HepG2 (cell line): ENCODE results near the gene MAP3K8. TPM values are rescaled to one million over a fixed set of nuclear protein-coding genes. Genes with fewer than 3 reads are reported as not detected.

Experiments used
- CBX1 ChIP-seq: IDR thresholded peaks from one replicate; pipeline ENCODE4 v1.6.1; 2016; ENCODE audit warnings: antibody characterized with exemption, low read depth
- CEBPG ChIP-seq: IDR thresholded peaks from 2 replicates; pipeline ENCODE4 v1.6.1; 2016
- EP300 ChIP-seq, 3 experiments: sonication (generic) in 1 of 3; formaldehyde crosslinking in 1 of 3; IDR thresholded peaks; 2 replicates each; pipeline versions ENCODE4 v1.5.1 to v1.6.1; 2011 to 2020; ENCODE audit warnings: low read depth in 2 of 3, low read length in 2 of 3, borderline replicate concordance in 1 of 3, improper control_type of control experiment in 1 of 3, mild to moderate bottlenecking in 1 of 3, missing genetic modification reagents in 1 of 3, moderate library complexity in 1 of 3
- HIVEP1 ChIP-seq: sonication (generic); formaldehyde crosslinking; IDR thresholded peaks from 2 replicates; pipeline ENCODE4 v1.4.0; 2020; ENCODE audit warnings: mild to moderate bottlenecking, missing genetic modification reagents
- JUND ChIP-seq: sonication (generic); formaldehyde crosslinking; IDR thresholded peaks from 2 replicates; pipeline ENCODE4 v1.8.0; 2022; ENCODE audit warnings: mild to moderate bottlenecking, missing genetic modification reagents
- MAFK ChIP-seq, 2 experiments: IDR thresholded peaks in 1 of 2; conservative IDR thresholded peaks in 1 of 2; 2 replicates each; pipeline ENCODE4 v1.6.1; 2011; ENCODE audit warnings: improper control_type of control experiment in 2 of 2, low read length in 2 of 2
- ZNF296 ChIP-seq: sonication (generic); formaldehyde crosslinking; conservative IDR thresholded peaks from 2 replicates; pipeline ENCODE4 v1.5.0; 2020; ENCODE audit warnings: mild to moderate bottlenecking, missing genetic modification reagents
- ZNF33A ChIP-seq: sonication (generic); formaldehyde crosslinking; IDR thresholded peaks from 2 replicates; pipeline ENCODE4 v1.5.1; 2020; ENCODE audit warnings: missing genetic modification reagents, mild to moderate bottlenecking, moderate library complexity, borderline replicate concordance
- ZNF468 ChIP-seq: sonication (generic); formaldehyde crosslinking; IDR thresholded peaks from 2 replicates; pipeline ENCODE4 v1.8.0; 2022; ENCODE audit warnings: mild to moderate bottlenecking, moderate library complexity, missing genetic modification reagents
- ZNF546 ChIP-seq: sonication (generic); formaldehyde crosslinking; conservative IDR thresholded peaks from 2 replicates; pipeline ENCODE4 v1.8.1; 2023; ENCODE audit warnings: mild to moderate bottlenecking, missing genetic modification reagents
- ZNF75D ChIP-seq: sonication (generic); formaldehyde crosslinking; IDR thresholded peaks from 2 replicates; pipeline ENCODE4 v1.8.1; 2023; ENCODE audit warnings: missing genetic modification reagents, mild to moderate bottlenecking, borderline replicate concordance
- polyA plus RNA-seq, 8 experiments: library from polyadenylated mRNA; depleted of rRNA in 3 of 8; stranded (reverse) in 7 of 8; unstranded in 1 of 8; fragments of >200 nt; fragmentation: Illumina TruSeq in 4 of 8; extraction: Trizol in 4 of 8; gene quantifications; 2 replicates each; pipeline versions ENCODE4 v1.2.1 to v1.2.3, GENCODE V29; 2011 to 2016; ENCODE audit warnings: low read depth in 4 of 8, missing spikeins in 1 of 8, mixed read lengths in 1 of 8; ENCODE audit not compliant: insufficient read depth in 1 of 8
- total RNA-seq, 5 experiments: library from RNA; depleted of rRNA; stranded (reverse); fragments of >200 nt; fragmentation: Illumina TruSeq; extraction: Trizol; gene quantifications; 2 replicates each; pipeline ENCODE4 v1.2.3, GENCODE V29; 2016; ENCODE audit warnings: low read depth in 1 of 5
- TF ChIP-seq, protein P1 (sequence below), 2 experiments: sonication (generic) in 1 of 2; formaldehyde crosslinking in 1 of 2; IDR thresholded peaks; 2 replicates each; pipeline versions ENCODE4 v1.4.0 to v1.6.1; 2016 to 2020; ENCODE audit warnings: borderline replicate concordance in 1 of 2, low read depth in 1 of 2, mild to moderate bottlenecking in 1 of 2, missing genetic modification reagents in 1 of 2
- TF ChIP-seq, protein P2 (sequence below): sonication (generic); formaldehyde crosslinking; IDR thresholded peaks from 2 replicates; pipeline ENCODE4 v1.4.0; 2020; ENCODE audit warnings: mild to moderate bottlenecking, missing genetic modification reagents
- TF ChIP-seq, protein P3 (sequence below): sonication (generic); formaldehyde crosslinking; IDR thresholded peaks from 2 replicates; pipeline ENCODE4 v1.8.1; 2022; ENCODE audit warnings: mild to moderate bottlenecking, missing genetic modification reagents
- TF ChIP-seq, protein P4 (sequence below): sonication (generic); formaldehyde crosslinking; IDR thresholded peaks from 2 replicates; pipeline ENCODE4 v1.4.0; 2020; ENCODE audit warnings: missing genetic modification reagents

The MAP3K8 gene
- total and polyA plus RNA-seq, 2 of the 13 experiments (the other 11 are each of a cell fraction or from before 2014, with no cell fraction given): 19.3 to 37.9 TPM

DNA sequence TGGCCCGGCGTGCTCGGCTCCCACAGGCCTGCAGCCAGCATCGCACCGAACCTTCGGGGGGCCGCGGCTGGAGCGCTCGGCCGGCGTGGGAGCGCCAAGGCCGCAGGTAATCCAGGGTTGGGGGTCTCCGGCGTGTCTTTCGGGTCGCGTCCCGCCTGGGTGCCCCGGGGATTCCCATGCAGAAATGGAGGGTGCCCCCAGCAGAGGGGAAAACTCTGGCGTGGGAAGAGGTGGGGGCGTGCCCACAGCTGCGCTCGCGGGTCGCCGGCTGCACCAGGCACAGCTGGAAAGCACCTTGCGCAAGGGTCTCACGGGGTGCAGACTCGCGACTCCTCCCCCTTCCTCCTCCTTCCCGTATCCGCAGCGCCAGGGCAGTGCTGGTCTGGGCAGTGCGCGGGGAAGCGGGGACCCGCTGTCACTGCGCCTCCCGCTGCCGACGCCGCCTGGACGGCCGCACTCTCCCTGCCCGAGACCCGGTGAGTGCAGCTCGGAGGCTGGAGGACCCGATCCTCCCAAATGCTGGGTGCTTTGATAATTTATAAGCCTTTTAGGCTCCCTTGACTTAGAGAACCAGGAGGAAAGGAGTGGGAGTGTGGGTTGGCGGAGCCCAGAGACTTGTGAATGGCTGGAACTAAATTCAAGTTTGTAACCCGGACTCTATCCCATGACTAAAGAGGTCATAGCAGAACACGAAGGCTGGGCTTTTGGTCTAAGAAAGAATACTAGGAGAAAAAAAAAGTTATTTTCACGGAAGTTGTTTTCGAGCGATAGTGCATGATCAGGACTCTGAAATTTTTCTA, 489 bp downstream of the MAP3K8 start (continued):
- TF ChIP-seq, protein P1, sequence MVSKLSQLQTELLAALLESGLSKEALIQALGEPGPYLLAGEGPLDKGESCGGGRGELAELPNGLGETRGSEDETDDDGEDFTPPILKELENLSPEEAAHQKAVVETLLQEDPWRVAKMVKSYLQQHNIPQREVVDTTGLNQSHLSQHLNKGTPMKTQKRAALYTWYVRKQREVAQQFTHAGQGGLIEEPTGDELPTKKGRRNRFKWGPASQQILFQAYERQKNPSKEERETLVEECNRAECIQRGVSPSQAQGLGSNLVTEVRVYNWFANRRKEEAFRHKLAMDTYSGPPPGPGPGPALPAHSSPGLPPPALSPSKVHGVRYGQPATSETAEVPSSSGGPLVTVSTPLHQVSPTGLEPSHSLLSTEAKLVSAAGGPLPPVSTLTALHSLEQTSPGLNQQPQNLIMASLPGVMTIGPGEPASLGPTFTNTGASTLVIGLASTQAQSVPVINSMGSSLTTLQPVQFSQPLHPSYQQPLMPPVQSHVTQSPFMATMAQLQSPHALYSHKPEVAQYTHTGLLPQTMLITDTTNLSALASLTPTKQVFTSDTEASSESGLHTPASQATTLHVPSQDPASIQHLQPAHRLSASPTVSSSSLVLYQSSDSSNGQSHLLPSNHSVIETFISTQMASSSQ (IDR thresholded peaks at IDR 0.05; ENCODE audit: low read depth): no peak; the same call in 1 of the 2 replicates
- TF ChIP-seq, protein P1 (CRISPR knock-in tag; IDR thresholded peaks at IDR 0.05; ENCODE audit: borderline replicate concordance): peak; percentile 70; the same call in 1 of the 2 replicates
- TF ChIP-seq, protein P2, sequence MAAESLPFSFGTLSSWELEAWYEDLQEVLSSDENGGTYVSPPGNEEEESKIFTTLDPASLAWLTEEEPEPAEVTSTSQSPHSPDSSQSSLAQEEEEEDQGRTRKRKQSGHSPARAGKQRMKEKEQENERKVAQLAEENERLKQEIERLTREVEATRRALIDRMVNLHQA: no peak
- TF ChIP-seq JUND (peak; percentile 67; the same call in 1 of the 2 replicates), EP300 (IDR thresholded peaks at IDR 0.05; ENCODE audit: low read depth in 2 of 2, low read length in 2 of 2) (0 out of 4 replicates have a peak, but pooled peaks of 1 of the 2 experiments have one; percentile 33), EP300 (CRISPR knock-in tag; IDR thresholded peaks at IDR 0.05; ENCODE audit: borderline replicate concordance) (no peak), CBX1 (peak; percentile 44), ZNF468 (CRISPR knock-in tag) (no peak), ZNF75D (CRISPR knock-in tag) (no peak), ZNF546 (CRISPR knock-in tag) (no peak), MAFK (conservative IDR thresholded peaks at IDR 0.05 in 1 of 2, IDR thresholded peaks at IDR 0.05 in 1 of 2; ENCODE audit: low read length in 2 of 2) (no peak), ZNF33A (0 out of 2 replicates have a peak, but pooled peaks have one; percentile 63), HIVEP1 (peak; percentile 95), ZNF296 (CRISPR knock-in tag) (0 out of 2 replicates have a peak, but pooled peaks have one; percentile 15), CEBPG (CRISPR knock-in tag) (peak; percentile 97)
- TF ChIP-seq, protein P3, sequence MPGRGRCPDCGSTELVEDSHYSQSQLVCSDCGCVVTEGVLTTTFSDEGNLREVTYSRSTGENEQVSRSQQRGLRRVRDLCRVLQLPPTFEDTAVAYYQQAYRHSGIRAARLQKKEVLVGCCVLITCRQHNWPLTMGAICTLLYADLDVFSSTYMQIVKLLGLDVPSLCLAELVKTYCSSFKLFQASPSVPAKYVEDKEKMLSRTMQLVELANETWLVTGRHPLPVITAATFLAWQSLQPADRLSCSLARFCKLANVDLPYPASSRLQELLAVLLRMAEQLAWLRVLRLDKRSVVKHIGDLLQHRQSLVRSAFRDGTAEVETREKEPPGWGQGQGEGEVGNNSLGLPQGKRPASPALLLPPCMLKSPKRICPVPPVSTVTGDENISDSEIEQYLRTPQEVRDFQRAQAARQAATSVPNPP (CRISPR knock-in tag): no peak
- TF ChIP-seq, protein P4, sequence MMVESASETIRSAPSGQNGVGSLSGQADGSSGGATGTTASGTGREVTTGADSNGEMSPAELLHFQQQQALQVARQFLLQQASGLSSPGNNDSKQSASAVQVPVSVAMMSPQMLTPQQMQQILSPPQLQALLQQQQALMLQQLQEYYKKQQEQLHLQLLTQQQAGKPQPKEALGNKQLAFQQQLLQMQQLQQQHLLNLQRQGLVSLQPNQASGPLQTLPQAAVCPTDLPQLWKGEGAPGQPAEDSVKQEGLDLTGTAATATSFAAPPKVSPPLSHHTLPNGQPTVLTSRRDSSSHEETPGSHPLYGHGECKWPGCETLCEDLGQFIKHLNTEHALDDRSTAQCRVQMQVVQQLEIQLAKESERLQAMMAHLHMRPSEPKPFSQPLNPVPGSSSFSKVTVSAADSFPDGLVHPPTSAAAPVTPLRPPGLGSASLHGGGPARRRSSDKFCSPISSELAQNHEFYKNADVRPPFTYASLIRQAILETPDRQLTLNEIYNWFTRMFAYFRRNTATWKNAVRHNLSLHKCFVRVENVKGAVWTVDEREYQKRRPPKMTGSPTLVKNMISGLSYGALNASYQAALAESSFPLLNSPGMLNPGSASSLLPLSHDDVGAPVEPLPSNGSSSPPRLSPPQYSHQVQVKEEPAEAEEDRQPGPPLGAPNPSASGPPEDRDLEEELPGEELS: peak; percentile 59
